OCI-LY7 (cell line): ENCODE data around the gene SLC38A3.

ENCODE experiments used
- EZH2phosphoT487 ChIP-seq: fragments of 200-600 bp; sonication (generic); IDR thresholded peaks from 2 replicates; pipeline ENCODE4 v1.6.1; 2018; ENCODE audit warnings: low read depth, borderline replicate concordance, mild to moderate bottlenecking, mixed run types, antibody characterized with exemption, low read length, moderate library complexity, mixed read lengths
- TF ChIP-seq, protein P1 (sequence below): fragments of 200-600 bp; sonication (generic); conservative IDR thresholded peaks from 2 replicates; pipeline ENCODE4 v1.5.1; 2014; ENCODE audit warnings: mild to moderate bottlenecking, antibody characterized with exemption, low read length, moderate library complexity, mixed read lengths

DNA sequence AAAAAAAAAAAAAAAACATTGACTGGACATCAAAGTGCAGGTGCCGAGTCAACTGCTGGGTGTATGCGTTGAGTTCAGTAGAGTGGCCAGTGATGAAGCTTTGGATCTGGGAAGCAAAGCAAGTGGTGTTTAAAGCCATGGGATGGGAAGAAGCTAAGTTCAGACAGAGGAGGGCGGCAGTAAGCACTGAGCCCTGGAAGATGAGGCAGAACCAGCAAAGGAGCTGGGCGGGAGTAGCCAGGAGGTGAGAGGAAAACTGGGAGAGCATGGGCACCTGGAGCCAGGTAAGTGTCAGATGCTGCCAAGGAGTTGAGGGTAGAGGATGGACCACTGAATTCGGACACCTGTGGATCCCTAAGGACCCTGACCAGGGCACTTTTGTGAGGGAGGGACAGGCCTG lies 19.6 kb downstream of the SLC38A3 start:
- TF ChIP-seq, protein P1, sequence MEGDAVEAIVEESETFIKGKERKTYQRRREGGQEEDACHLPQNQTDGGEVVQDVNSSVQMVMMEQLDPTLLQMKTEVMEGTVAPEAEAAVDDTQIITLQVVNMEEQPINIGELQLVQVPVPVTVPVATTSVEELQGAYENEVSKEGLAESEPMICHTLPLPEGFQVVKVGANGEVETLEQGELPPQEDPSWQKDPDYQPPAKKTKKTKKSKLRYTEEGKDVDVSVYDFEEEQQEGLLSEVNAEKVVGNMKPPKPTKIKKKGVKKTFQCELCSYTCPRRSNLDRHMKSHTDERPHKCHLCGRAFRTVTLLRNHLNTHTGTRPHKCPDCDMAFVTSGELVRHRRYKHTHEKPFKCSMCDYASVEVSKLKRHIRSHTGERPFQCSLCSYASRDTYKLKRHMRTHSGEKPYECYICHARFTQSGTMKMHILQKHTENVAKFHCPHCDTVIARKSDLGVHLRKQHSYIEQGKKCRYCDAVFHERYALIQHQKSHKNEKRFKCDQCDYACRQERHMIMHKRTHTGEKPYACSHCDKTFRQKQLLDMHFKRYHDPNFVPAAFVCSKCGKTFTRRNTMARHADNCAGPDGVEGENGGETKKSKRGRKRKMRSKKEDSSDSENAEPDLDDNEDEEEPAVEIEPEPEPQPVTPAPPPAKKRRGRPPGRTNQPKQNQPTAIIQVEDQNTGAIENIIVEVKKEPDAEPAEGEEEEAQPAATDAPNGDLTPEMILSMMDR: no peak
- no peak for TF ChIP-seq EZH2phosphoT487
